K562 (cell line): Measurements from ENCODE around the gene ASB6. TPM values are rescaled to one million over a fixed set of nuclear protein-coding genes. Genes with fewer than 3 reads are reported as not detected.
A peak's percentile ranks its signal among the peaks of the same experiment; 100 is the strongest.

ENCODE experiments used
- BACH1 ChIP-seq: fragments of 200-800 bp; sonication (Bioruptor generic); IDR thresholded peaks from 2 replicates; pipeline ENCODE4 v1.6.1; 2016; ENCODE audit warnings: missing genetic modification characterization, missing compliant biosample characterization
- ETS2 ChIP-seq: IDR thresholded peaks from 2 replicates; pipeline ENCODE4 v1.6.1; 2016; ENCODE audit warnings: borderline replicate concordance, missing genetic modification characterization, mild to moderate bottlenecking, moderate library complexity, missing compliant biosample characterization; ENCODE audit not compliant: poor library complexity, severe bottlenecking
- NR2C1 ChIP-seq, 2 experiments: fragments of 450-650 bp; IDR thresholded peaks; 2 replicates each; pipeline ENCODE4 v1.6.1; 2017; ENCODE audit warnings: mild to moderate bottlenecking in 2 of 2, antibody characterized with exemption in 1 of 2, inconsistent platforms in 1 of 2, missing compliant biosample characterization in 1 of 2, missing genetic modification characterization in 1 of 2
- RBM25 ChIP-seq: fragments of 200-400 bp; formaldehyde crosslinking; IDR thresholded peaks from 2 replicates; pipeline ENCODE4 v1.6.1; 2018; ENCODE audit warnings: low read length, low read depth, moderate library complexity; ENCODE audit not compliant: severe bottlenecking
- SAFB ChIP-seq: fragments of 200-400 bp; formaldehyde crosslinking; IDR thresholded peaks from 2 replicates; pipeline ENCODE4 v1.6.1; 2017; ENCODE audit warnings: low read depth, low read length, borderline replicate concordance
- U2AF1 ChIP-seq: fragments of 200-400 bp; formaldehyde crosslinking; optimal IDR thresholded peaks from 2 replicates; pipeline ENCODE3; 2017; ENCODE audit warnings: mild to moderate bottlenecking, low read depth, low read length, moderate library complexity
- XRCC4 ChIP-seq: IDR thresholded peaks from one replicate; pipeline ENCODE4 v1.6.1; 2011; ENCODE audit not compliant: insufficient read depth, insufficient read length; ENCODE audit errors: extremely low read depth
- ZNF121 ChIP-seq: sonication (generic); formaldehyde crosslinking; conservative IDR thresholded peaks from 2 replicates; pipeline ENCODE4 v1.8.0; 2022; ENCODE audit warnings: missing genetic modification reagents
- ZNF232 ChIP-seq: sonication (generic); formaldehyde crosslinking; IDR thresholded peaks from 2 replicates; pipeline ENCODE4 v1.8.0; 2022; ENCODE audit warnings: mild to moderate bottlenecking, missing genetic modification reagents
- ZNF668 ChIP-seq: fragments of 250-450 bp; sonication (Bioruptor Pico); IDR thresholded peaks from 2 replicates; pipeline ENCODE4 v1.8.0; 2022; ENCODE audit warnings: mild to moderate bottlenecking, inconsistent platforms
- ZNF77 ChIP-seq: fragments of 250-450 bp; sonication (Bioruptor Pico); IDR thresholded peaks from 2 replicates; pipeline ENCODE4 v1.5.0; 2020
- polyA plus RNA-seq, 8 experiments: library from polyadenylated mRNA; depleted of rRNA in 4 of 8; stranded (reverse) in 5 of 8; unstranded in 3 of 8; fragments of >200 nt; fragmentation: Nextera tagmentation in 2 of 8; fragmentation: Illumina TruSeq in 1 of 8; extraction: Ambion mirVana in 2 of 8; extraction: Trizol in 1 of 8; gene quantifications; 2 replicates each; pipeline versions ENCODE4 v1.2.1 to v1.2.3, GENCODE V29; 2011 to 2014; ENCODE audit warnings: inconsistent platforms in 1 of 8, missing spikeins in 1 of 8
- total RNA-seq, 7 experiments: library from RNA; depleted of rRNA in 6 of 7; stranded (reverse); fragments of >200 nt in 6 of 7; fragmentation: Illumina TruSeq in 2 of 7; extraction: Trizol in 2 of 7; gene quantifications; 2 replicates each; pipeline versions ENCODE4 v1.2.1 to v1.2.3, GENCODE V29; 2011 to 2021; ENCODE audit warnings: low replicate concordance in 1 of 7
- TF ChIP-seq, protein P1 (sequence below), 2 experiments: IDR thresholded peaks in 1 of 2; conservative IDR thresholded peaks in 1 of 2; 2 replicates each; pipeline ENCODE4 v1.6.1; 2016; ENCODE audit warnings: low read depth in 2 of 2, mild to moderate bottlenecking in 1 of 2, missing compliant biosample characterization in 1 of 2, missing genetic modification characterization in 1 of 2, moderate library complexity in 1 of 2
- TF ChIP-seq, protein P2 (sequence below): sonication (generic); formaldehyde crosslinking; IDR thresholded peaks from 2 replicates; pipeline ENCODE4 v1.8.0; 2022; ENCODE audit warnings: missing genetic modification reagents, mild to moderate bottlenecking, borderline replicate concordance
- TF ChIP-seq, protein P3 (sequence below): fragments of 250-450 bp; sonication (Bioruptor Pico); IDR thresholded peaks from 2 replicates; pipeline ENCODE4 v1.4.0; 2020; ENCODE audit warnings: borderline replicate concordance
- TF ChIP-seq, protein P4 (sequence below): fragments of 250-450 bp; sonication (Bioruptor Pico); IDR thresholded peaks from 2 replicates; pipeline ENCODE4 v1.4.0; 2020

Gene ASB6
- total and polyA plus RNA-seq, 9 of the 15 experiments (the other 6 are each of a cell fraction or from before 2014, with no cell fraction given): 0.92 to 17.8 (median 11.3) TPM

DNA sequence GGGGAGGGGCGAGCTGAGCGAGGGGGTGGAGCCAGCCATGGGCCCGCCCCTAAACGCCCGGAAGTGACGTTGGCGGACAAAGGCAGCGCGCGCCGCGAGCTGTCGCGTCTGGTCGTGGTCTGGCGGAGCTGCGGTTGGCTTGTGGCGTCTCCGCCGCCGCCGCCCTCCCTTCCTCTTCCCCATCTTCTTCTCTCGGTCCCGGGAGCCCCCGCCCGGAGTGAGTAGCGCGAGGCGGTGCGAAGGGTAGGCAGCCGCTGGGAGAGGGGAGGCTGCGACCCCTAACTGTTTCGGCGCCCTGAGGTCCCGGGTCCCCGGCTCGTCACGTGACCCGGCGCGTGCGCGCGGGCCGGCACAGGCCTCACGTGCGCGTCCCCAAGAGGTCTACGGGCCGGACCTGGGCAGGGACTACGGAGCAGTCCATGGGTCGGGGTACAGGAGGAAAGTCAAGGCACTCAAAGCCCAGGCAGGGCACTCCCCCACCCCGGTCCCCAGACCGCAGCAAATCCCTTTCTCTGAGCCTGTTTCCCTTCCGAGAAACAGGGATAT is 15.8 kb downstream of the ASB6 start, which contains the start of gene NTMT1 (continued):
- TF ChIP-seq, protein P1, sequence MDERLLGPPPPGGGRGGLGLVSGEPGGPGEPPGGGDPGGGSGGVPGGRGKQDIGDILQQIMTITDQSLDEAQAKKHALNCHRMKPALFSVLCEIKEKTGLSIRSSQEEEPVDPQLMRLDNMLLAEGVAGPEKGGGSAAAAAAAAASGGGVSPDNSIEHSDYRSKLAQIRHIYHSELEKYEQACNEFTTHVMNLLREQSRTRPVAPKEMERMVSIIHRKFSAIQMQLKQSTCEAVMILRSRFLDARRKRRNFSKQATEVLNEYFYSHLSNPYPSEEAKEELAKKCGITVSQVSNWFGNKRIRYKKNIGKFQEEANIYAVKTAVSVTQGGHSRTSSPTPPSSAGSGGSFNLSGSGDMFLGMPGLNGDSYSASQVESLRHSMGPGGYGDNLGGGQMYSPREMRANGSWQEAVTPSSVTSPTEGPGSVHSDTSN (CRISPR knock-in tag; IDR thresholded peaks at IDR 0.05; ENCODE audit: low read depth): no peak
- TF ChIP-seq, protein P1 (tag; conservative IDR thresholded peaks at IDR 0.05; ENCODE audit: low read depth): no peak
- TF ChIP-seq XRCC4: no peak
- TF ChIP-seq, protein P2, sequence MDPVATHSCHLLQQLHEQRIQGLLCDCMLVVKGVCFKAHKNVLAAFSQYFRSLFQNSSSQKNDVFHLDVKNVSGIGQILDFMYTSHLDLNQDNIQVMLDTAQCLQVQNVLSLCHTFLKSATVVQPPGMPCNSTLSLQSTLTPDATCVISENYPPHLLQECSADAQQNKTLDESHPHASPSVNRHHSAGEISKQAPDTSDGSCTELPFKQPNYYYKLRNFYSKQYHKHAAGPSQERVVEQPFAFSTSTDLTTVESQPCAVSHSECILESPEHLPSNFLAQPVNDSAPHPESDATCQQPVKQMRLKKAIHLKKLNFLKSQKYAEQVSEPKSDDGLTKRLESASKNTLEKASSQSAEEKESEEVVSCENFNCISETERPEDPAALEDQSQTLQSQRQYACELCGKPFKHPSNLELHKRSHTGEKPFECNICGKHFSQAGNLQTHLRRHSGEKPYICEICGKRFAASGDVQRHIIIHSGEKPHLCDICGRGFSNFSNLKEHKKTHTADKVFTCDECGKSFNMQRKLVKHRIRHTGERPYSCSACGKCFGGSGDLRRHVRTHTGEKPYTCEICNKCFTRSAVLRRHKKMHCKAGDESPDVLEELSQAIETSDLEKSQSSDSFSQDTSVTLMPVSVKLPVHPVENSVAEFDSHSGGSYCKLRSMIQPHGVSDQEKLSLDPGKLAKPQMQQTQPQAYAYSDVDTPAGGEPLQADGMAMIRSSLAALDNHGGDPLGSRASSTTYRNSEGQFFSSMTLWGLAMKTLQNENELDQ: no peak; the same call in 1 of the 2 replicates
- no peak for TF ChIP-seq U2AF1
- TF ChIP-seq ZNF232 (CRISPR knock-in tag): no peak
- TF ChIP-seq, protein P3, sequence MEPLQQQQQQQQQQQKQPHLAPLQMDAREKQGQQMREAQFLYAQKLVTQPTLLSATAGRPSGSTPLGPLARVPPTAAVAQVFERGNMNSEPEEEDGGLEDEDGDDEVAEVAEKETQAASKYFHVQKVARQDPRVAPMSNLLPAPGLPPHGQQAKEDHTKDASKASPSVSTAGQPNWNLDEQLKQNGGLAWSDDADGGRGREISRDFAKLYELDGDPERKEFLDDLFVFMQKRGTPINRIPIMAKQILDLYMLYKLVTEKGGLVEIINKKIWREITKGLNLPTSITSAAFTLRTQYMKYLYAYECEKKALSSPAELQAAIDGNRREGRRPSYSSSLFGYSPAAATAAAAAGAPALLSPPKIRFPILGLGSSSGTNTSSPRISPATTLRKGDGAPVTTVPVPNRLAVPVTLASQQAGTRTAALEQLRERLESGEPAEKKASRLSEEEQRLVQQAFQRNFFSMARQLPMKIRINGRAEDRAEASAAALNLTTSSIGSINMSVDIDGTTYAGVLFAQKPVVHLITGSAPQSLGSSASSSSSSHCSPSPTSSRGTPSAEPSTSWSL (CRISPR knock-in tag): no peak; the same call in 1 of the 2 replicates
- no peak; the same call in 1 of the 2 replicates for TF ChIP-seq NR2C1 (IDR thresholded peaks at IDR 0.05)
- 0 out of 2 replicates have a peak, but pooled peaks have one; percentile 13 for TF ChIP-seq NR2C1 (tag; IDR thresholded peaks at IDR 0.05)
- no peak for TF ChIP-seq RBM25
- TF ChIP-seq, protein P4, sequence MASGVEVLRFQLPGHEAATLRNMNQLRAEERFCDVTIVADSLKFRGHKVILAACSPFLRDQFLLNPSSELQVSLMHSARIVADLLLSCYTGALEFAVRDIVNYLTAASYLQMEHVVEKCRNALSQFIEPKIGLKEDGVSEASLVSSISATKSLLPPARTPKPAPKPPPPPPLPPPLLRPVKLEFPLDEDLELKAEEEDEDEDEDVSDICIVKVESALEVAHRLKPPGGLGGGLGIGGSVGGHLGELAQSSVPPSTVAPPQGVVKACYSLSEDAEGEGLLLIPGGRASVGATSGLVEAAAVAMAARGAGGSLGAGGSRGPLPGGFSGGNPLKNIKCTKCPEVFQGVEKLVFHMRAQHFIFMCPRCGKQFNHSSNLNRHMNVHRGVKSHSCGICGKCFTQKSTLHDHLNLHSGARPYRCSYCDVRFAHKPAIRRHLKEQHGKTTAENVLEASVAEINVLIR (CRISPR knock-in tag): peak; percentile 85
- TF ChIP-seq SAFB: no peak
- TF ChIP-seq ZNF77 (CRISPR knock-in tag): 0 out of 2 replicates have a peak, but pooled peaks have one; percentile 43
- no peak for TF ChIP-seq ZNF121 (CRISPR knock-in tag)
- no peak for TF ChIP-seq ETS2
- TF ChIP-seq BACH1 (tag): no peak
- TF ChIP-seq ZNF668: 0 out of 2 replicates have a peak, but pooled peaks have one; percentile 55
